Activated effector memory CD4-positive, alpha-beta T cell treated with anti-CD3 and anti-CD28 coated beads, Interleukin-2, amount 50 U/mL, for 16 hours (primary cell): ENCODE data around the gene RHBDL1.

Experiments used
- DNase-seq: peaks from one replicate; pipeline ENCODE4 v3.0.0-alpha.2; 2020

The RHBDL1 gene

DNA sequence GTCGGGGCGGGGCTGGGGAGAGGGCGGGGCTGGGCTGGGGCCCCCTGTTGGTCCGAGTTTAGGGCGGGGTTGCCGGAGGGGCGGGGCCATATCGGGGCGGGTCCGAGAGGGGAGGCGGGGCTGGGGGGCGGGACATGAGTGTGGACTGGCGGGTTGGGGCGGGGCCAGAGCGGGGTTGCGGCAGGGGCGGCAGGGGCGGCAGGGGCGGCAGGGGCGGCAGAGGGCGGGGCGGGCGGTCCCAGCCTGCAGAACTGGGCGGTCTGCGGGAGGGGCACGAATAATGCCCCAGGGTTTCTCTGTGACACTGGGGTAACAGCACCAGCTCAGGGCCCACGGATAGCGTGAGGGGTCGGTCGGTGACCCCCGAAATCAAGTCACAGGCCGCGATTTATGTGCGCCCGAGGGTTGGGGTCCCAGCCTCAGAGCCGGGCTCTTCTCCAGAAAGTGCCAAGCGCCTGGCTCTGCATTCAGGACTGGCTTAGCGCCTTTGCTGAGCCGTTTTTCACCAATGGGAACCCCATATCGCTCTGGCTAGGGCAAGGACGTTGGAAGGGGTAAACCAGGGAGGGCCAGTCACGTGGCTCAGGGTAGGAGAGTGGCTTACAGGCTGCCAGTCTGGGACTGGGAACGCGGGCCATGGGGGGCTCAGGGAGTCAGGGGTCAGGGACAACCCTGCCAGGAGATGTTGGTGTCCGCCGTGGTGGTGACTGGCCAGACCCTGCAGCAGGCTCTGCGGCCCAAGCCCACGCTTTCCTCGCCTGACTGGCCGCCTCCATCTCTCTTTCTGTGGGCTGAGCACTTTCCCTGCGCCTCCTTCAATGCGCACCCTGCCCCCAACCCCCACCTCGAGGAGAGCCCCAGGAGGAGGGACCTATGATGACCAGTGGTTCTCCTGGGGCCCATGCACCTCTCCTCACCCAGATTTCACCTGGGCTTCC is 38.1 kb upstream of the RHBDL1 start:
- DNase-seq, result peak; percentile 93

DNA sequence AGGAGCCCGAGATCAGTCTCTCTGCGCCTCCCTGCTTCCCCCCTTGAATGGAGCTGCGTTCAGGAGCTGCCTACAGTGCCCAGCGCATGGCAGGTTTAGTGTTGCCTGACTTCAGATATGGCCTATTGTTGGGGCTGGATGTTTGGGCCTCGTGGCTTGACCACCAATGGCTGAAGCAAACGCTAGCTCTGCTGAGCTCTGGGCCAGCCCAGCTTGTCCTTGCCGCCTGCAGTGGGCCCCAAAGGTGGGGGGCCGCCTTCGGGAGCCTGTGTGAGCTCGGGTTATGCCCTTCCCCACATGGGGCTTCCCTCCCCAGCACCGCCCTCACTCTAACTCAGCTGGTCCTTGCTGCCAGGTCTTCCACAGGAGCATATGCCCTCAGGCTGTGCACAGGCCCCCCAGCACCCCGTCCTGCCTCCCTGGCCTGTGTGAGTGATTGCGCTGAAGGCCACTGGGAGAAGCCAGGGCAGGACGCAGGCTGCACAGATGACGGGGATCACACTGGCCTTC is 37.4 kb upstream of the RHBDL1 start:
- DNase-seq, result no peak

GRCh38 chr16:638836-639235 is 36.6 kb upstream of the RHBDL1 start:
- no peak for DNase-seq

GRCh38 chr16:640614-641013 is 34.9 kb upstream of the RHBDL1 start:
- DNase-seq, result no peak

DNA sequence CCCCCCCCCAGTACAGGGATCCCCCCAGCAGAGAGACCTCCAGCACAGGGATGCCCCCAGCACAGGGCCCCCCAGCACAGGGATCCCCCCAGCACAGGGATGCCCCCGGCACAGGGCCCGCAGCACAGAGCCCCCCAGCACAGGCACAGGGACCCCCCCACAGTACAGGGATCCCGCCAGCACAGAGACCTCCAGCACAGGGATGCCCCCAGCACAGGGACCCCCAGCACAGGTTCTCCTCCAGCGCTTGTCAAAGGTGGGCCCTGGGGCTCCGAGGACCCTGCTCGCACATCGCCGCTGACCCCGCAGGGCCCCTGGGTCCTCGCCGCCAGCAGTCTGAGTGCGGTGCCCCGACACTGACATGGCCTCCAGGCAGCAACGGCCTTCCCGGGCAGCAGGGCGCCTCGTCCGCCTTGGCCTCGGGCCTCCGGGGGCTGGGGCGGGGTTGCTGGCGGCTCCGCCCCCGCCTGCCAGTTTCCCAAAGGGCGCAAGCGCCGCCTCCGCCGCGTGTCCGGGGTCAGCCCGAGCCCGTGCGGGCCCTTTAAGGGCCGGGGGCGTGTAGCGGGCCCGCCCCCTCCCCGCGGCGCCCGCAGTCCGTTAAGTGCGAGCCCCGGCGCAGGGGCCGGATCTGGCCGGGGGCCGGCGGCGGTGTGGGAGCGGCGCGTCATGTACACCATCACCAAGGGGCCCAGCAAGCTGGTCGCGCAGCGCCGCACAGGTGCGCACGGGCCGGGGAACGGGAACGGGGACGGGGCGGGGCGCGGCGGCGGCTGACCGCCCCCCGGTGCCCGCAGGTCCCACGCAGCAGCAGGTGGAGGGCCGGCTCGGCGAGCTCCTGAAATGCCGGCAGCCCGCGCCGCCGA is 33.9 kb upstream of the RHBDL1 start, which contains the start of gene MCRIP2:
MCRIP2 (plus strand) TSS at position 503 of the 863 bp plus-strand sequence; CDS start at position 667, 164 bp downstream.
- peak; percentile 88 for DNase-seq

- peak; percentile 75 for DNase-seq
Observed at GRCh38 chr16:642189-643049, 33.1 kb upstream of the RHBDL1 start.

DNA sequence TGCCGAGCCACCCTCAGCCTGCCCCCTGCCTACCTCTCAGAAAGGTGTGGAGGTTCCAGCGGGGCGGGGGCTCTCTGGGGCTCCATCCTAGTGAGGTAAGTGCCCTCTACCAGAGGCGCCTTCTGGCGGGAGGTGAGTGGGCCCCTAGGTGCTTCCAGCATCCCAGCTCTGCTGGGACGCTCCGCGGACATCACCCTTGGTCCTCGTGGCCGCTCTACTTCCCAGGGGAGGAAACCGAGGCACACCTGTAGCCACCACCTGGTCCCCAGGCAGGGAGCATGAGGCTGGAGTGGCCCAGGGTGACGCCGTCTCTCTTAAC is 32.5 kb upstream of the RHBDL1 start:
- DNase-seq, result no peak

DNA sequence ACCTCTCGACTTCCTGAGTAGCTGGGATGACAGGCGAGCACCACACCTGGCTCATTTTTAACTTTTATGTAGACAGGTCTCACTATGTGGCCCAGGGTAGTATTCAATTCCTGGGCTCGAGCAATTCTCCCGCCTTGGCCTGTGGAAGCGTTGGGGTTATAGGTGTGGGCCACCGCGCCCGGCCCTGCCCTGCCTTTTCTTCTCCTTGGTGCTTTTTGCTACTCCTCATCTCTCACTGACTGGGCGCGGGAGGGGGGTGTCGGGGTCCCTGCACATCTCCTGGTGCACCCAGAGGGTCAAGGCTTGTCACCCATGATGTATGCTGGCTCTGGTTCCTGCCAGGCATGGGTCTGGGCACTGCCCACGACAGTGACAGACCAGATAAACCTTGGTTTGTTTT is 30.9 kb upstream of the RHBDL1 start:
- DNase-seq, result no peak

DNA sequence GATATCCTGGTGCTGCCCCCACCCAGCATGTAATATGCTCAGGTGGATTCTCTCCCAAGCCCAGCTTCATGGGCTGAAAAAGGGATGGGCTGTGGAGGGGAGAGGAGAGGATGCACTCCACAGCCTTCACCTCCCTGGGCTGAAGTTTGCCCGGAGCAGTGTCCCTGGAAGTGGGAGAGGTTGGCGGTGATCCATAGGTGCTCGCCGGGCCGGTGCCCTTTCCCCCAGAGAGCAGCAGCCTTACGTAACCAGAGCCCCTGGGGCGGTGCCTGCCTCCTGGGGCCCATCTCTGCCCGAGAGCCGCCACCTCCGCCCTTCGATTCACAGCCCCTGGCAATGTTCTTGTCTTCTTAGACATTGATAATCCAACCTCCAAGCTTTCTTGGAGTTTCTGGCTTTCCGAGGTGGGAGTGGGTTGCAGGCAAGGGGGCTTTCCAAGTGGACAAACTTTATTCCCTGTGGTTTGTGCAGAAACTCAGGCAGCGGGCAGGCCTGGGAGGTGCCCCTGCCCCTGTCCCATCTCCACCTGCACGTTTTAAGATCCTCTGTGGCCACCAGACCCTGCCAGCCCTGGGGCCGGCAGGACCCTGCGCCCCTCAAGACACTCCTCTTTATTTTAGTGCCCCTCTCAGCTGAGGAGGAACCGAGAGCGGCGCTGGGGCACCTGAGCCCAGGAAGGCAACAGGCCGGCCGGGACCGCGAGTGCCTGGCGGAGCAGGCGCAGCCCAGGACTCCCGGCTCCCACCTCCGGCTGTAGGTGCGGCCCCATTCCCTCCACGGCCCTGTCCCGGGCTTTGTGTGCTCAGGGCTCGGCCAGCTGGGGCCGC is 29.4 kb upstream of the RHBDL1 start:
- no peak for DNase-seq

GRCh38 chr16:646679-647172 is 28.7 kb upstream of the RHBDL1 start:
- no peak for DNase-seq

- DNase-seq, result no peak
Observed at GRCh38 chr16:647173-647902, 28.1 kb upstream of the RHBDL1 start.

DNA sequence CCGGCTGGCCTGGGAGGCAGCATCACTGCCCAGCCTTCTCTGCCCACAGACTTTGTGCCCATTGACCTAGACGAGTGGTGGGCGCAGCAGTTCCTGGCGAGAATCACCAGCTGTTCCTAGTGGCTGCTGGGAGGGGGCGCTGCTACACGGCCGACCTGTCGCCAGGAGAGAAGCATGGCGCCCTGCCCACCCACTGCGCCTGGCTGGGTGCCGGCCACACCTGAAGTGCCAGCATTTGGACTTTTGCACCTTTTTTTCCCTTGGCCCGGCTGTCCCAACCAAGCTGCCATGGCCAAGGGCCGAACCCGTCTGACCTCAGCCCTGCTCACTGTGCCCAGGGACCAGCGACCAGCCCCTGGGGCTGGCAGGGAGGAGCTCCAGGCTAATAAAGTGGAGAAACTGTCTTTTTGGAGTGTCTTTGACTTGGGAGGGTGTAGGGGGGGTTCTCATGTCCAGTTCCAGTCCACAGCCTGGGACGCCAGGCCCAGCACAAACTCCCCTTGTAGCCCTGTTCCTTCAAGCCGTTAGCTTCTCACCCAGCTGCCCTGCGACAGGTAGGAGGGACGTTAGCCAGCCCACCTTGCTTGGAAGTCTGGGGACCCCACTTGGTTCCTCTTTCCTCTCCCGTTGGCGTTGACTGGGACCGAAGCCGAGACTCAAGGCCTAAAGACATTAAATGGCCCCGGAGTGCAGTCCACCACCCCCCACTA is 27.2 kb upstream of the RHBDL1 start:
- peak; percentile 79 for DNase-seq

GRCh38 chr16:648781-649589 is 26.5 kb upstream of the RHBDL1 start, which contains the start of gene WDR90:
WDR90 (plus strand) TSS chr16:649365; CDS start chr16:649417, 52 bp downstream.
- DNase-seq, result peak; percentile 98

- peak; percentile 70 for DNase-seq
Observed at GRCh38 chr16:649631-650030, 25.8 kb upstream of the RHBDL1 start.

GRCh38 chr16:651844-652243 is 23.6 kb upstream of the RHBDL1 start:
- DNase-seq, result no peak

GRCh38 chr16:652454-653305 is 22.8 kb upstream of the RHBDL1 start:
- DNase-seq, result no peak

DNA sequence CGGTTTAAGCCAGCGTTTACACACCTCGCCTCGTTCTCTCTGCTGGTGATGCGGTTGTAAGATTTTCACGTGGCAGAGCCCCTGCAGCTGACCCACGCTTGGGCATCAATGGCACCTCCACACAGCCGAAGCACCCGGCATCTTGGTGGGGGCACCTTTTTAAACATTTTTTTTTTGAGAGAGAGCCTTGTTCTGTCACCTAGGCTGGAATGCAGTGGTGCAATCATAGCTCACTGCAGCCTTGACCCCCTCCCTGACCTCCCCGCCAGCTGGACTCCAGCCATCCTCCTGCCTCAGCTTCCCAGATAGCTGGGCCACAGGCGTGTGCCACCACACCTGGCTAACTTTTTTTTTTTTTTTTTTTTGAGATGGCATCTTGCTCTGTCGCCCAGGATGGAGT is 21.4 kb upstream of the RHBDL1 start:
- DNase-seq, result no peak

- no peak for DNase-seq
Observed at GRCh38 chr16:657487-657886, 18.0 kb upstream of the RHBDL1 start.
